HepG2 (cell line): Measurements from ENCODE around the gene ACOXL. TPM values are rescaled to one million over a fixed set of nuclear protein-coding genes. Genes with fewer than 3 reads are reported as not detected.
A peak's percentile ranks its signal among the peaks of the same experiment; 100 is the strongest.

ENCODE experiments used
- ARNT2 ChIP-seq: sonication (generic); formaldehyde crosslinking; IDR thresholded peaks from 2 replicates; pipeline ENCODE4 v1.8.0; 2022; ENCODE audit warnings: mild to moderate bottlenecking, low read depth, missing genetic modification reagents, moderate library complexity
- BCL6 ChIP-seq: IDR thresholded peaks from 2 replicates; pipeline ENCODE4 v1.6.1; 2016; ENCODE audit warnings: missing genetic modification reagents, missing compliant biosample characterization
- BRD4 ChIP-seq: sonication (generic); formaldehyde crosslinking; IDR thresholded peaks from 2 replicates; pipeline ENCODE4 v1.4.0; 2020; ENCODE audit warnings: missing genetic modification reagents
- DR1 ChIP-seq: sonication (generic); formaldehyde crosslinking; IDR thresholded peaks from 2 replicates; pipeline ENCODE4 v1.8.0; 2021; ENCODE audit warnings: mild to moderate bottlenecking, missing genetic modification reagents, inconsistent platforms
- FOXJ3 ChIP-seq: sonication (generic); formaldehyde crosslinking; IDR thresholded peaks from 2 replicates; pipeline ENCODE4 v1.4.0; 2020; ENCODE audit warnings: missing genetic modification reagents, mild to moderate bottlenecking, borderline replicate concordance
- IRF2 ChIP-seq: IDR thresholded peaks from 2 replicates; pipeline ENCODE4 v1.6.1; 2018; ENCODE audit warnings: missing genetic modification reagents, missing compliant biosample characterization
- MLLT10 ChIP-seq: sonication (generic); formaldehyde crosslinking; IDR thresholded peaks from 2 replicates; pipeline ENCODE4 v1.4.0; 2020; ENCODE audit warnings: missing genetic modification reagents
- MYNN ChIP-seq: sonication (generic); formaldehyde crosslinking; IDR thresholded peaks from 2 replicates; pipeline ENCODE4 v1.4.0; 2020; ENCODE audit warnings: mild to moderate bottlenecking, low read depth, missing genetic modification reagents
- PAX8 ChIP-seq: sonication (generic); formaldehyde crosslinking; IDR thresholded peaks from 2 replicates; pipeline ENCODE4 v1.8.0; 2022; ENCODE audit warnings: mild to moderate bottlenecking, missing genetic modification reagents, borderline replicate concordance
- PCBP2 ChIP-seq: fragments of 200-400 bp; formaldehyde crosslinking; optimal IDR thresholded peaks from 2 replicates; pipeline ENCODE3; 2018; ENCODE audit warnings: low read length, low read depth; ENCODE audit not compliant: poor library complexity, severe bottlenecking
- RFX3 ChIP-seq: IDR thresholded peaks from 2 replicates; pipeline ENCODE4 v1.6.1; 2016; ENCODE audit warnings: missing biosample characterization, missing genetic modification reagents
- SIX4 ChIP-seq: sonication (generic); formaldehyde crosslinking; IDR thresholded peaks from 2 replicates; pipeline ENCODE4 v1.4.0; 2020; ENCODE audit warnings: missing genetic modification reagents
- SOX13 ChIP-seq, 3 experiments: fragments of 450-650 bp in 1 of 3; sonication (generic) in 1 of 3; formaldehyde crosslinking in 1 of 3; IDR thresholded peaks in 2 of 3; conservative IDR thresholded peaks in 1 of 3; 2 replicates each; pipeline versions ENCODE4 v1.5.0 to v1.6.1; 2016 to 2020; ENCODE audit warnings: antibody characterized with exemption in 1 of 3, mild to moderate bottlenecking in 1 of 3, missing compliant biosample characterization in 1 of 3, missing genetic modification reagents in 1 of 3, moderate library complexity in 1 of 3
- SOX5 ChIP-seq: IDR thresholded peaks from 2 replicates; pipeline ENCODE4 v1.6.1; 2016; ENCODE audit warnings: borderline replicate concordance
- SRSF4 ChIP-seq: fragments of 200-400 bp; formaldehyde crosslinking; IDR thresholded peaks from one replicate; pipeline ENCODE4 v1.6.1; 2018; ENCODE audit warnings: mild to moderate bottlenecking, low read depth, low read length, moderate library complexity; ENCODE audit not compliant: poor library complexity, severe bottlenecking
- TCF7 ChIP-seq: sonication (generic); IDR thresholded peaks from 2 replicates; pipeline ENCODE4 v1.6.1; 2016; ENCODE audit warnings: antibody characterized with exemption, low read depth
- ZBTB20 ChIP-seq: sonication (generic); formaldehyde crosslinking; IDR thresholded peaks from 2 replicates; pipeline ENCODE4 v1.8.1; 2023; ENCODE audit warnings: missing genetic modification reagents, low read depth, mild to moderate bottlenecking, borderline replicate concordance
- ZNF10 ChIP-seq: sonication (generic); formaldehyde crosslinking; IDR thresholded peaks from 2 replicates; pipeline ENCODE4 v1.4.0; 2020; ENCODE audit warnings: mild to moderate bottlenecking, low read depth, missing genetic modification reagents, borderline replicate concordance
- ZNF12 ChIP-seq: sonication (generic); formaldehyde crosslinking; IDR thresholded peaks from 2 replicates; pipeline ENCODE4 v1.5.0; 2020; ENCODE audit warnings: missing genetic modification reagents
- ZNF263 ChIP-seq: sonication (generic); formaldehyde crosslinking; IDR thresholded peaks from 2 replicates; pipeline ENCODE4 v1.4.0; 2020; ENCODE audit warnings: missing genetic modification reagents
- ZNF343 ChIP-seq: sonication (generic); formaldehyde crosslinking; IDR thresholded peaks from 2 replicates; pipeline ENCODE4 v1.4.0; 2020; ENCODE audit warnings: mild to moderate bottlenecking, missing genetic modification reagents
- ZNF556 ChIP-seq: sonication (generic); formaldehyde crosslinking; IDR thresholded peaks from 2 replicates; pipeline ENCODE4 v1.4.0; 2020; ENCODE audit warnings: mild to moderate bottlenecking, missing genetic modification reagents, borderline replicate concordance
- ZNF572 ChIP-seq: sonication (generic); formaldehyde crosslinking; IDR thresholded peaks from 2 replicates; pipeline ENCODE4 v1.5.1; 2020; ENCODE audit warnings: mild to moderate bottlenecking, missing genetic modification reagents
- ZNF577 ChIP-seq: sonication (generic); formaldehyde crosslinking; IDR thresholded peaks from 2 replicates; pipeline ENCODE4 v1.4.0; 2020; ENCODE audit warnings: mild to moderate bottlenecking, low read depth, missing genetic modification reagents, borderline replicate concordance
- ZNF589 ChIP-seq: sonication (generic); formaldehyde crosslinking; conservative IDR thresholded peaks from 2 replicates; pipeline ENCODE4 v1.8.0; 2022; ENCODE audit warnings: mild to moderate bottlenecking, moderate library complexity, missing genetic modification reagents
- ZNF629 ChIP-seq: sonication (generic); formaldehyde crosslinking; conservative IDR thresholded peaks from 2 replicates; pipeline ENCODE4 v1.5.0; 2020; ENCODE audit warnings: missing genetic modification reagents
- ZNF7 ChIP-seq: IDR thresholded peaks from 2 replicates; pipeline ENCODE4 v1.6.1; 2016; ENCODE audit warnings: missing biosample characterization, missing genetic modification reagents
- polyA plus RNA-seq, 8 experiments: library from polyadenylated mRNA; depleted of rRNA in 3 of 8; stranded (reverse) in 7 of 8; unstranded in 1 of 8; fragments of >200 nt; fragmentation: Illumina TruSeq in 4 of 8; extraction: Trizol in 4 of 8; gene quantifications; 2 replicates each; pipeline versions ENCODE4 v1.2.1 to v1.2.3, GENCODE V29; 2011 to 2016; ENCODE audit warnings: low read depth in 4 of 8, missing spikeins in 1 of 8, mixed read lengths in 1 of 8; ENCODE audit not compliant: insufficient read depth in 1 of 8
- total RNA-seq, 5 experiments: library from RNA; depleted of rRNA; stranded (reverse); fragments of >200 nt; fragmentation: Illumina TruSeq; extraction: Trizol; gene quantifications; 2 replicates each; pipeline ENCODE4 v1.2.3, GENCODE V29; 2016; ENCODE audit warnings: low read depth in 1 of 5
- TF ChIP-seq, protein P1 (sequence below), 2 experiments: sonication (generic) in 1 of 2; formaldehyde crosslinking in 1 of 2; IDR thresholded peaks; 2 replicates each; pipeline versions ENCODE4 v1.4.0 to v1.6.1; 2018 to 2020; ENCODE audit warnings: missing genetic modification reagents in 2 of 2, borderline replicate concordance in 1 of 2, low read depth in 1 of 2, mild to moderate bottlenecking in 1 of 2, missing biosample characterization in 1 of 2
- TF ChIP-seq, protein P2 (sequence below): sonication (generic); formaldehyde crosslinking; IDR thresholded peaks from 2 replicates; pipeline ENCODE4 v1.8.0; 2023; ENCODE audit warnings: mild to moderate bottlenecking, missing genetic modification reagents

ACOXL gene
- total and polyA plus RNA-seq, 2 of the 13 experiments (the other 11 are each of a cell fraction or from before 2014, with no cell fraction given), result not detected

- TF ChIP-seq MYNN (no peak), ZNF12 (CRISPR knock-in tag) (no peak), ZNF572 (CRISPR knock-in tag) (0 out of 2 replicates have a peak, but pooled peaks have one; percentile 46), ZNF10 (CRISPR knock-in tag) (no peak), ZNF577 (CRISPR knock-in tag) (no peak), ZBTB20 (CRISPR knock-in tag) (0 out of 2 replicates have a peak, but pooled peaks have one; percentile 66), DR1 (CRISPR knock-in tag) (no peak), ZNF556 (CRISPR knock-in tag) (no peak; the same call in 1 of the 2 replicates), SIX4 (CRISPR knock-in tag) (0 out of 2 replicates have a peak, but pooled peaks have one; percentile 24), ZNF629 (CRISPR knock-in tag) (no peak), BCL6 (CRISPR knock-in tag) (no peak), PCBP2 (no peak), SOX13 (IDR thresholded peaks at IDR 0.05) (no peak), SOX13 (CRISPR knock-in tag; conservative IDR thresholded peaks at IDR 0.05 in 1 of 2, IDR thresholded peaks at IDR 0.05 in 1 of 2) (peak in 1 of 2 experiments; percentile 79; a peak in 2 of 4 replicates), IRF2 (no peak), ZNF343 (CRISPR knock-in tag) (no peak), MLLT10 (CRISPR knock-in tag) (no peak), BRD4 (CRISPR knock-in tag) (no peak), SRSF4 (no peak), TCF7 (no peak), SOX5 (CRISPR knock-in tag) (peak; percentile 66), ARNT2 (CRISPR knock-in tag) (peak; percentile 20), ZNF7 (CRISPR knock-in tag) (no peak), ZNF589 (CRISPR knock-in tag) (peak; percentile 76; the same call in 1 of the 2 replicates), RFX3 (CRISPR knock-in tag) (no peak), FOXJ3 (CRISPR knock-in tag) (no peak), PAX8 (CRISPR knock-in tag) (no peak), ZNF263 (CRISPR knock-in tag) (peak; percentile 87)
- TF ChIP-seq, protein P1, sequence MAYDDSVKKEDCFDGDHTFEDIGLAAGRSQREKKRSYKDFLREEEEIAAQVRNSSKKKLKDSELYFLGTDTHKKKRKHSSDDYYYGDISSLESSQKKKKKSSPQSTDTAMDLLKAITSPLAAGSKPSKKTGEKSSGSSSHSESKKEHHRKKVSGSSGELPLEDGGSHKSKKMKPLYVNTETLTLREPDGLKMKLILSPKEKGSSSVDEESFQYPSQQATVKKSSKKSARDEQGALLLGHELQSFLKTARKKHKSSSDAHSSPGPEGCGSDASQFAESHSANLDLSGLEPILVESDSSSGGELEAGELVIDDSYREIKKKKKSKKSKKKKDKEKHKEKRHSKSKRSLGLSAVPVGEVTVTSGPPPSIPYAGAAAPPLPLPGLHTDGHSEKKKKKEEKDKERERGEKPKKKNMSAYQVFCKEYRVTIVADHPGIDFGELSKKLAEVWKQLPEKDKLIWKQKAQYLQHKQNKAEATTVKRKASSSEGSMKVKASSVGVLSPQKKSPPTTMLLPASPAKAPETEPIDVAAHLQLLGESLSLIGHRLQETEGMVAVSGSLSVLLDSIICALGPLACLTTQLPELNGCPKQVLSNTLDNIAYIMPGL (CRISPR knock-in tag; IDR thresholded peaks at IDR 0.05; ENCODE audit: borderline replicate concordance in 1 of 2, low read depth in 1 of 2), result peak; percentile 54 to 61; a peak in 2 of 4 replicates
- TF ChIP-seq, protein P2, sequence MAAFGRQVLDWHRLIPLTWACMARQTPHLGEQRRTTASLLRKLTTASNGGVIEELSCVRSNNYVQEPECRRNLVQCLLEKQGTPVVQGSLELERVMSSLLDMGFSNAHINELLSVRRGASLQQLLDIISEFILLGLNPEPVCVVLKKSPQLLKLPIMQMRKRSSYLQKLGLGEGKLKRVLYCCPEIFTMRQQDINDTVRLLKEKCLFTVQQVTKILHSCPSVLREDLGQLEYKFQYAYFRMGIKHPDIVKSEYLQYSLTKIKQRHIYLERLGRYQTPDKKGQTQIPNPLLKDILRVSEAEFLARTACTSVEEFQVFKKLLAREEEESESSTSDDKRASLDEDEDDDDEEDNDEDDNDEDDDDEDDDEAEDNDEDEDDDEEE (CRISPR knock-in tag), result no peak; the same call in 1 of the 2 replicates
Measured at GRCh38 chr2:111122631-111123421, 390.5 kb downstream of the ACOXL start (continued).
